Skeletal muscle cell (primary cell): ENCODE measurements around the gene KIF22.

Experiments
- DNase-seq: peaks from one replicate; pipeline ENCODE4 v3.0.0-alpha.2; 2010; ENCODE audit warnings: low read depth
- H3K4me3 ChIP-seq: 2 replicates; pipeline ENCODE4 v1.5.1; 2011; ENCODE audit warnings: low read depth, mild to moderate bottlenecking, control low read depth, low read length, moderate library complexity

The KIF22 gene

DNA sequence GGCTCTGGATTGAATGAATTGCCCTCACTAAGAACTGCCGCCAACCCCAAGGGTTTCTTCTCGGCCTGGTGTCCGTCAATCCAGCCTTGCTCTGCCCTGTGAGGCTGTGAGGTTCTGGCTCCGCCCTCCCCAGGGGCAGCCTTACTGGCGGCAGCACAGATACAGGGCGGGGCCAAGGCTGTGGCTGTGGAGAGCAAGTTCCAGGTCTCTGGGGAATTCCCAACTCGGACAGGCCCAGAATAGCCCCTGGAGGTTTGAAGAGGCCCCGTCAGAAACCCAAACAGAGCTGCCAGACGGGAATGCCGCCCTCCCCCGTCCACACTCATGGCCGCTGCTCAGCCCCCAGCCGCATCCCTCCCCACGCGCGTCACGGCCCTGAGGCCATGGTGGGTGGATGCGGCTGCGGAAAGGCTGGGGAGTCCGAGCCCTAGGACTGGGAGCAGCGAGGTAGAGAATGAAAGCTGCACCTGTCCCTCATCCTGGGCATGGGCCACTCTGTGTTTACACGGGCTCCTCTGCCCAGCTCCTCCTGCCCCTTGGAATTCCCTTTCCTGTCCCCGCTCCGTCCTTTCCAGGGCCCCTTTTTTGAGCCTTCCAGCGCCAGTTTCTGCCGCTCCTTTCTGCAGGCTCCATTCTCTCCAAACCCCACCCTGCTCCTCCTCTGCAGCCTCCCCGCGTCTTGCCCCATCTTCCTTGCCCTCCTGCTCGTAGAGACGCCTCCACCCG, 20.8 kb downstream of the KIF22 start:
- DNase-seq, result peak; percentile 92
- H3K4me3 ChIP-seq, result peak overlapping the region; percentile 68

DNA sequence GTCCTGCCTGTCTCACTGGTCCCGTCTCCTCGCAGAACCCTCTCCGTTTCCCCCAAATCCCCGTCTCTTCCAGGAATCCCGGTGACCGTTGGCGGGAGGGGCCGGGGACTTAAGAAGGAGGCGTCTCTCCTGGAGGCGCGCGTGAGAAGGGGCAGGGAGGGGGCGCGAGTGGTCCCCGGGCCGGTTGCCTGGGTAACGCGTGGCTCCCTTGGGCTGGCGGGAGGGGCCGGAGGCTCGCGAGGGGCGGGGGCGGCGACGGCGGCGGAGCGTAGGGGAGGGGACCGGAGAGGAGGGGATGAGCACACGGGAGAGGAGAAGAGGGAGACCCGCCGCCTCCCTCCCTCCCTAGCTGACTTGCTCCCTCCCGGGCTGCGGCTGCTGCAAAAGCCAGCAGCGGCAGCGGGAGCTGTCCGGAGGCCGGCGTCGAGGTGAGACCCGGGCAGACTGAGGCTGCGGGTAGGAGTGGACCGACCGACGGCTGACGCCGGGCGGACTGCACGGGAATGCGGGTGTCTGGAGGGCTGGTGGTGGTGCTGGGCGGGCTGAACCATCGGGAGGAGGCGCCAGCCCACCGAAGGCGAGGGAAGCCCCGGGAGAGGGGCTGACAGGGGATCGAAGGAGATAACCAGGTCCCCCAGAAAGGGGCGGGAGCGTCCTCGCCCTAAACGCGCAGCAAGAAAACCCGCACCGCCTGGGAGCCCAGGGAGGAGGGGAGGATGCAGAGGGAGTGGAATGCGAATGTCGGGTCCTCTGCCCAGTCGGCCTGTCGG, 21.5 kb downstream of the KIF22 start, which contains the start of gene PRRT2:
TSS of gene PRRT2 (plus strand) at position 298 of the 770 bp plus-strand sequence. CDS start 862 bp downstream, outside the sequence.
- DNase-seq, result no peak
- peak within 1 kb of the TSS; percentile 68 for H3K4me3 ChIP-seq

DNA sequence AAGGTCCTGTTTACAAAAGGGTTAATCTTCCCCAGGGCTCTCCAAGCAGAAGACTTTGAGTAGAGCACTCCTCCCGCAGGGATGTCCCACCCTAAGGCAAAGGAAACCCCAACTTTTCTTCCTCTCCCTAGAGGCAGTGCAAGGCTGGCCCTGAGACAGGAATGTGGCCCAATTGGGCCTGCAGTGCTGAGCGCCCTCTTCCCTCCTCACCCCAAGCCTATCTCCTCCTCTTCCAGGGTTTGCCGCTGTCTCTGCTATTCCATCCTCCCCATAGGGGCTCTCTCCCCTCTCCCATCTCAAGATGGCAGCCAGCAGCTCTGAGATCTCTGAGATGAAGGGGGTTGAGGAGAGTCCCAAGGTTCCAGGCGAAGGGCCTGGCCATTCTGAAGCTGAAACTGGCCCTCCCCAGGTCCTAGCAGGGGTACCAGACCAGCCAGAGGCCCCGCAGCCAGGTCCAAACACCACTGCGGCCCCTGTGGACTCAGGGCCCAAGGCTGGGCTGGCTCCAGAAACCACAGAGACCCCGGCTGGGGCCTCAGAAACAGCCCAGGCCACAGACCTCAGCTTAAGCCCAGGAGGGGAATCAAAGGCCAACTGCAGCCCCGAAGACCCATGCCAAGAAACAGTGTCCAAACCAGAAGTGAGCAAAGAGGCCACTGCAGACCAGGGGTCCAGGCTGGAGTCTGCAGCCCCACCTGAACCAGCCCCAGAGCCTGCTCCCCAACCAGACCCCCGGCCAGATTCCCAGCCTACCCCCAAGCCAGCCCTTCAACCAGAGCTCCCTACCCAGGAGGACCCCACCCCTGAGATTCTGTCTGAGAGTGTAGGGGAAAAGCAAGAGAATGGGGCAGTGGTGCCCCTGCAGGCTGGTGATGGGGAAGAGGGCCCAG, 22.4 kb downstream of the KIF22 start:
- peak overlapping the region; percentile 68 for H3K4me3 ChIP-seq
- no peak for DNase-seq

GRCh38 chr16:29813644-29814562, 23.4 kb downstream of the KIF22 start:
- no peak for DNase-seq
- no peak overlapping the region for H3K4me3 ChIP-seq

GRCh38 chr16:29814592-29814991, 24.0 kb downstream of the KIF22 start:
- H3K4me3 ChIP-seq, result peak overlapping the region; percentile 82
- no peak for DNase-seq

- H3K4me3 ChIP-seq, result peak overlapping the region; percentile 82
- DNase-seq, result no peak
These were observed 24.6 kb downstream of the KIF22 start for GRCh38 chr16:29815032-29815721.

- DNase-seq, result peak; percentile 99
- H3K4me3 ChIP-seq, result peak within 1 kb of the TSS; percentile 82
These were observed 25.5 kb downstream of the KIF22 start, which contains the start of gene PAGR1 for GRCh38 chr16:29815793-29816693. Gene PAGR1 (plus strand): TSS chr16:29816152. CDS start chr16:29816526, 374 bp downstream.

GRCh38 chr16:29816694-29817441, 26.3 kb downstream of the KIF22 start:
- H3K4me3 ChIP-seq, result peak overlapping the region; percentile 82
- DNase-seq, result no peak

DNA sequence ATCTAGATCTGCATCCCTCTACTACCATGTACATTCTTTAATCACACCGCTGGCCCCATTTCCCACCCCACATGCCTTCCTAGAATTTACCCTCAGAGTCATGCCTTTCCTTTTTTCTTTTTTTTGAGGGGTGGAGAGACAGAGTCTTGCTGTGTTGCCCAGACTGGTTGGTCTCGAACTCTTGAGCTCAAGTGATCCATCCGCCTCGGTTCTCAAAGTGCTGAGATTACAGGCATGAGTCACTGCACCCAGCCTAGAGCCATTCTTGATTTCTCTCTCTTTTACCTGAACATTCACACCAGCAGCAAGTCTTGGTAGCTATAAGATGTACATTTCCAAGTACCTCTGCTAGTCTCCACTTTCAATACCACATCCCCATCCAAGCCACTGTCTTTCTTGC, 27.5 kb downstream of the KIF22 start:
- DNase-seq, result no peak
- H3K4me3 ChIP-seq, result no peak overlapping the region

DNA sequence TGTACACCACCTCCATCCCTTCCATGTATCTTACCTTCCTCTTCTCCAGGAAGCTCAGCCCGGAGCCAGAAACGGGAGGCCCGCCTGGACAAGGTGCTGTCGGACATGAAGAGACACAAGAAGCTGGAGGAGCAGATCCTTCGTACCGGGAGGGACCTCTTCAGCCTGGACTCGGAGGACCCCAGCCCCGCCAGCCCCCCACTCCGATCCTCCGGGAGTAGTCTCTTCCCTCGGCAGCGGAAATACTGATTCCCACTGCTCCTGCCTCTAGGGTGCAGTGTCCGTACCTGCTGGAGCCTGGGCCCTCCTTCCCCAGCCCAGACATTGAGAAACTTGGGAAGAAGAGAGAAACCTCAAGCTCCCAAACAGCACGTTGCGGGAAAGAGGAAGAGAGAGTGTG, 29.0 kb downstream of the KIF22 start:
- no peak for DNase-seq

GRCh38 chr16:29820271-29820701, 29.7 kb downstream of the KIF22 start, which contains the start of gene MVP:
Gene MVP (plus strand): TSS chr16:29820462. CDS start chr16:29830550, 10,088 bp downstream.
- no peak for DNase-seq

More for the DNA sequence above, 29.0 kb downstream of the KIF22 start:
- H3K4me3 ChIP-seq, result no peak overlapping the region

DNA sequence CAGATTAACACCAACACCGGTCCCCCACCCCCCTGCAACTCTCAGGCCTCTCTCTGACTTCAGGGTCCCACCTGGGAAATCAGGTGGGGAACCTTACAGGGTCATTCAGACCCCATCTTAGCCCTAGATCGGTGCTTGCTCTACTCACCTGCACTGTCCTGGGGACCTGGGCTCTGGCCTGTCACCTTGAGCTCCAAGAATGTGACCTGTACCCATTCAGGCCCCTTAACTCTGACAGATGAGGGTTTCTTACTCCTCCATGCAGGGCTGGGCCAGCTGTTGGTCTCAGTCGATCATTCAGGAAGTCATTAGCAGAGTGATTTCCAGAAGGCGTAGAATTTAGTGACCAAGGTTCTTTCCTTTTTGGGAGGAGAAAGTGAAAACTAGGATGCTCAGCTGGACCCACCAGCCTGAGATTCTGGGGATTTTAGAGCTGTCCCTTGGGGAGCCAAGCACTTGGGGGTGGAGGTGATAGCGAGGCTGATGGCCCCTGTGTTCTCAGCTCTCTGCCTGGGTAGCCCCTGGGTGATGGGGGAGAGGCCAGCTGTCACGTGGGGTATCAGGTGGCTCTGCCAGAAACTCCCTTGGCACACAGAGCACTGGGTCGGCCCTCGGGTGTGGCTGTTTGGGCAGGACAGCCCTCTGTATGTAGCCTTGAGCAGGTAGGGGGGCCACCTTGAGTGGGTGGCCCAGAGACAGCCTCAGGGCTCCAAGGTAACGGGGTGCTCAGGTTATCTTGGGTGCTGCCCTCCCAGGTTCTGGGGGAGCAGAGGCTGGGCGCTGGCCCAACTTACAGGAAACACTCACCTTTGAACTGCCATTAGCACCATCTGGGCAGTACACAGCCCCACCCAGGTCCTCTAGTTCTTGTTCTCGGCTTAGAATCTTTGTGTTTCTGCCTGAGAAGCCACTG, 30.4 kb downstream of the KIF22 start:
- H3K4me3 ChIP-seq, result peak overlapping the region; percentile 74
- DNase-seq, result no peak

More at GRCh38 chr16:29820271-29820701, 29.7 kb downstream of the KIF22 start, which contains the start of gene MVP:
- H3K4me3 ChIP-seq, result peak within 1 kb of the TSS; percentile 74

- no peak for DNase-seq
- peak overlapping the region; percentile 74 for H3K4me3 ChIP-seq
These were observed 31.1 kb downstream of the KIF22 start for GRCh38 chr16:29821643-29822115.

DNA sequence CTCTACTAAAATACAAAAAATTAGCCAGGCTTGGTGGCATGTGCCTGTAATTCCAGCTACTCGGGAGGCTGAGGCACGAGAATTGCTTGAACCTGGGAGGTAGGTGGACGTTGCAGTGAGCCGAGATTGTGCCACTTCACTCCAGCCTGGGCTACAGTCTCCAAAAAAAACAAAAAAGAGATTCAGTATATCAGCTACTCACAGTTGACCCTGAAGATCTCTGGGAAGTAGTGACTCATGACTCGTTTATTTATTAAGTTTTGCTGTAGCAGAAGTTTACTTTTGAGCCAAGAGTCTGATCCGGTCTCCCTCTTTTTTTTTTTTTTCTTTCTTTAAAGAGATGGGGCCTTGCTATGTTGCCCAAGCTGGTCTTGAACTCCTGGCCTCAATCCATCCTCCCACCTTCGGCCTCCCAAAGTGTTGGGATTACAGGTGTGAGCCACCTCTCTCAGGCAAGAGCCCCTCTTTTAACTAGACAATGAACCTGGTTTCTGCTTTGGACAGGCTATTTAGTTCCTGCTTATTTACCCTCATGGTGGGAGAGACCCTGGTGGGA, 34.1 kb downstream of the KIF22 start:
- no peak for DNase-seq
- H3K4me3 ChIP-seq, result no peak overlapping the region
